ENCODE data around the gene GRIA3. TPM values are rescaled to one million over a fixed set of nuclear protein-coding genes. Genes with fewer than 3 reads are reported as not detected.

GRIA3 gene
- total RNA-seq (ENCODE audit: low replicate concordance), result 2.5 and 31.9 TPM in 2 replicates

DNA sequence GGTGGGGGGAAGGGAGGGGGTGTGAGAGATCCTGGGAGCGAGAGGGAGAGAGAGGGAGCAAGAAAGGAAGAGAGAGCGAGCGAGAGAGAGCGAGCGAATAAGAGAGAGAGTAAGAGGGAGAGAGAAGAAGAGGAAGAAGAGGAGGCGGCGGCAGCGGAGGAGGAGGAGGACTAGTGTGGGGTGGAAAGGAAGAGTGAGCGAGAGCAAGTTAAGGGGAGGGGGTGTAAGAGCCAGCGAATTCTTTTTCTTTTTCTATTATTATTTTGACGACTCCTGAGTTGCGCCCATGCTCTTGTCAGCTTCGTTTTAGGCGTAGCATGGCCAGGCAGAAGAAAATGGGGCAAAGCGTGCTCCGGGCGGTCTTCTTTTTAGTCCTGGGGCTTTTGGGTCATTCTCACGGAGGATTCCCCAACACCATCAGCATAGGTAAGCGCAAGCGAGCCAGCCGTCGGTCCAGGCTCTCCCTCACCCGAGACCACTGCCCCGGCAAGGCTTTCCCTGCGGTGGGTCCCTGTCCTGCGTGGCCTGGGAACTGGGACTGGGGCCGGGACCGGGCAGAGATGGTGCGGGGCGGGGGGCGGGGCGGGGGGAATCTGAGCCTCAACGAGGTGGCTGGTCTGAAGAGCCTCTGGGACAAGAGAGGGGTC, at the start of gene GRIA3:
TSS of gene GRIA3 (plus strand) at position 60 of the 647 bp plus-strand sequence. CDS start at position 318, 258 bp downstream.

All from smooth muscle cell of the coronary artery (primary cell).